Subcutaneous abdominal adipose tissue (tissue), 5 donors: ENCODE measurements around the gene PLBD2.

Experiments used
- H3K27ac ChIP-seq: one replicate; pipeline ENCODE4 v1.7.0; 2013; ENCODE audit warnings: low read depth, mild to moderate bottlenecking, inconsistent platforms, low read length, moderate library complexity
- H3K27me3 ChIP-seq, 5 donors: one replicate each; pipeline ENCODE4 v1.7.0; 2013; ENCODE audit warnings: low read length in 5 of 5, inconsistent platforms in 1 of 5; ENCODE audit not compliant: control insufficient read depth in 5 of 5, insufficient read depth in 4 of 5
- H3K36me3 ChIP-seq, 5 donors: one replicate each; pipeline ENCODE4 v1.7.0; 2013; ENCODE audit warnings: low read length in 5 of 5; ENCODE audit not compliant: control insufficient read depth in 5 of 5, insufficient read depth in 5 of 5
- H3K4me1 ChIP-seq, 5 donors: one replicate each; pipeline ENCODE4 v1.7.0; 2013; ENCODE audit warnings: low read length in 5 of 5, mild to moderate bottlenecking in 3 of 5, moderate library complexity in 1 of 5; ENCODE audit not compliant: control insufficient read depth in 5 of 5, insufficient read depth in 5 of 5
- H3K4me3 ChIP-seq, 5 donors: one replicate each; pipeline ENCODE4 v1.7.0; 2013; ENCODE audit warnings: low read length in 5 of 5, low read depth in 1 of 5
- H3K9ac ChIP-seq, 5 donors: one replicate each; pipeline ENCODE4 v1.7.0; 2013; ENCODE audit warnings: low read length in 5 of 5, mild to moderate bottlenecking in 4 of 5, moderate library complexity in 3 of 5
- H3K9me3 ChIP-seq, 5 donors: one replicate each; pipeline ENCODE4 v1.7.0; 2013; ENCODE audit warnings: low read length in 5 of 5; ENCODE audit not compliant: control insufficient read depth in 5 of 5
- donor health status: healthy.
- donor health status: healthy.
- donor health status: healthy.
- donor health status: healthy.
- donor health status: healthy.

PLBD2 gene

GRCh38 chr12:113413488-113413939 is 55.1 kb downstream of the PLBD2 start:
- H3K9ac ChIP-seq, result no peak overlapping the region
- H3K36me3 ChIP-seq, result no peaks in the 10 kb centered on the region
- H3K4me3 ChIP-seq, result no peak overlapping the region
- H3K9me3 ChIP-seq, result no peaks in the 10 kb centered on the region
- H3K27ac ChIP-seq, result no peak overlapping the region
- H3K27me3 ChIP-seq, result peaks cover 0 to 5% (median 0%) of the 10 kb centered on the region in 5 donors
- H3K4me1 ChIP-seq, result peaks cover 0 to 10% (median 3%) of the 10 kb centered on the region in 5 donors

GRCh38 chr12:113414519-113415038 is 56.2 kb downstream of the PLBD2 start:
- no peak overlapping the region for H3K4me3 ChIP-seq
- H3K27ac ChIP-seq, result no peak overlapping the region
- H3K9me3 ChIP-seq, result no peaks in the 10 kb centered on the region
- H3K27me3 ChIP-seq, result peaks cover 0 to 5% (median 0%) of the 10 kb centered on the region in 5 donors
- H3K4me1 ChIP-seq, result peaks cover 0 to 13% (median 3%) of the 10 kb centered on the region in 5 donors
- H3K36me3 ChIP-seq, result no peaks in the 10 kb centered on the region
- H3K9ac ChIP-seq, result no peak overlapping the region

GRCh38 chr12:113416091-113416754 is 57.8 kb downstream of the PLBD2 start:
- Histone ChIP-seq H3K27ac (peak overlapping the region; percentile 6), H3K4me3 (no peak overlapping the region), H3K36me3 (no peaks in the 10 kb centered on the region), H3K27me3 (no peaks in the 10 kb centered on the region), H3K9me3 (no peaks in the 10 kb centered on the region), H3K4me1 (peaks cover 0 to 14% (median 3%) of the 10 kb centered on the region in 5 donors), H3K9ac (no peak overlapping the region)

- Histone ChIP-seq H3K9me3 (no peaks in the 10 kb centered on the region), H3K4me1 (peaks cover 6 to 34% (median 17%) of the 10 kb centered on the region in 5 donors), H3K36me3 (no peaks in the 10 kb centered on the region), H3K27me3 (no peaks in the 10 kb centered on the region), H3K9ac (peak overlapping the region in 1 of 5 donors; percentile 50), H3K4me3 (no peak overlapping the region), H3K27ac (no peak overlapping the region)
Measured at GRCh38 chr12:113418213-113418879, 60.0 kb downstream of the PLBD2 start.

GRCh38 chr12:113420996-113421595 is 62.7 kb downstream of the PLBD2 start:
- Histone ChIP-seq H3K27me3 (no peaks in the 10 kb centered on the region), H3K4me1 (peaks cover 4 to 34% (median 16%) of the 10 kb centered on the region in 5 donors), H3K9ac (no peak overlapping the region), H3K27ac (no peak overlapping the region), H3K9me3 (no peaks in the 10 kb centered on the region), H3K36me3 (no peaks in the 10 kb centered on the region), H3K4me3 (no peak overlapping the region)

GRCh38 chr12:113422030-113422885 is 63.9 kb downstream of the PLBD2 start, which contains the start of gene SDSL:
TSS of gene SDSL (plus strand) at chr12:113422380. CDS start at chr12:113427983, 5,603 bp downstream.
- H3K9ac ChIP-seq, result peak within 1 kb of the TSS; percentile 60 to 81 (median 73)
- no peaks in the 10 kb centered on the region for H3K27me3 ChIP-seq
- peak within 1 kb of the TSS; percentile 12 for H3K27ac ChIP-seq
- peaks cover 4 to 34% (median 16%) of the 10 kb centered on the region in 5 donors for H3K4me1 ChIP-seq
- no peaks in the 10 kb centered on the region for H3K9me3 ChIP-seq
- H3K36me3 ChIP-seq, result no peaks in the 10 kb centered on the region
- peak within 1 kb of the TSS; percentile 64 to 77 (median 70) for H3K4me3 ChIP-seq

GRCh38 chr12:113422886-113423669 is 64.7 kb downstream of the PLBD2 start:
- Histone ChIP-seq H3K9me3 (no peaks in the 10 kb centered on the region), H3K9ac (peak overlapping the region in 4 of 5 donors; percentile 60 to 81 (median 76)), H3K4me1 (peaks cover 4 to 29% (median 16%) of the 10 kb centered on the region in 5 donors), H3K27me3 (peaks cover 0 to 4% (median 0%) of the 10 kb centered on the region in 5 donors), H3K4me3 (peak overlapping the region; percentile 64 to 77 (median 70)), H3K27ac (peak overlapping the region; percentile 12), H3K36me3 (no peaks in the 10 kb centered on the region)

GRCh38 chr12:113424456-113424855 is 66.1 kb downstream of the PLBD2 start:
- no peak overlapping the region for H3K4me3 ChIP-seq
- peaks cover 4 to 21% (median 16%) of the 10 kb centered on the region in 5 donors for H3K4me1 ChIP-seq
- no peak overlapping the region for H3K27ac ChIP-seq
- no peaks in the 10 kb centered on the region for H3K9me3 ChIP-seq
- no peaks in the 10 kb centered on the region for H3K36me3 ChIP-seq
- H3K27me3 ChIP-seq, result peaks cover 0 to 4% (median 0%) of the 10 kb centered on the region in 5 donors
- no peak overlapping the region for H3K9ac ChIP-seq
